NCI-H2196 treated with DMSO at 0.1 percent for 48 hours (cell line): ENCODE measurements around the gene WNT5A.
"Not testable (repeated sequence)": the region's sequence is repeated elsewhere in the genome, so short reads cannot be mapped to it uniquely, and the experiment has no call there.

ENCODE experiments used
- DNase-seq: peaks from one replicate; lab custom pipeline; 2025; ENCODE audit not compliant: unreplicated experiment; lab: John Stamatoyannopoulos, UW

The WNT5A gene

GRCh38 chr3:55507808-55508207, 20.7 kb upstream of the WNT5A start:
- DNase-seq, result no peak

- no peak for DNase-seq
These were observed 18.7 kb upstream of the WNT5A start for GRCh38 chr3:55505776-55506175.

DNA sequence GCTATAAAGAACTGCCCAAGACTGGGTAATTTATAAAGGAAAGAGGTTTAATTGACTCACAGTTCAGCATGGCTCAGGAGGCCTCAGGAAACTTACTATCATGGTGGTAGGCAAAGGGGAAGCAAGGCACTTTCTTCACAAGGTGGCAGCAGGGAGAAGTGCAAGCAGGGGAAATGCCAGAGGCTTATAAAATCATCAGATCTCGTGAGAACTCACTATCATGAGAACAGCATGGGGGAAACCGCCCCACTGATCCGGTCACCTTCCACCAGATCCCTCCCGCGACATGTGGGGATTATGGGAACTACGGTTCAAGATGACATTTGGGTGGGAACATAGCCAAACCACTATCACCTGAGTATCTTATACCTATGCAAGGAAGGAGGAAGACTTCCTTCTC, 18.0 kb upstream of the WNT5A start:
- DNase-seq, result not testable (repeated sequence)

- DNase-seq, result no peak
These were observed 14.8 kb upstream of the WNT5A start for GRCh38 chr3:55501905-55502304.

GRCh38 chr3:55500555-55501330, 13.6 kb upstream of the WNT5A start:
- no peak for DNase-seq

DNA sequence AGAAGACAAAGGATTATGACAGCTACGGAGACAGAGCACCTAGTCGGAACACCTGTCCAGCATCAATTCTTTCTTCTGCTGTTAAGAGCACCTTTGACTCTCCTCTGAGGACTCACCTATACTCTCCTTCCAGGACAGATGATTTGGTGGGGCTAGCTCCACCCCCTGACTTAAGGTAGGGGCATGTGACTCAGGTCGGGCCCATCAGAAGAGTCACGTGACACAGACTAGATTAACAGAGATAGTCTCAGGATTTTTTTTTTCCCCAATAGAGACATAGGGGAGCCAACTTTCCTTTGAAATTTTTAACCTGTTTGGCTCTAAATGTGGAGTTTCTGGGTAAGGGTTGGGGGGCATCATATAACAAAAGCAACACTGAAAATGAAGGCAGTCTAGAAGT, 11.4 kb upstream of the WNT5A start:
- no peak for DNase-seq

DNA sequence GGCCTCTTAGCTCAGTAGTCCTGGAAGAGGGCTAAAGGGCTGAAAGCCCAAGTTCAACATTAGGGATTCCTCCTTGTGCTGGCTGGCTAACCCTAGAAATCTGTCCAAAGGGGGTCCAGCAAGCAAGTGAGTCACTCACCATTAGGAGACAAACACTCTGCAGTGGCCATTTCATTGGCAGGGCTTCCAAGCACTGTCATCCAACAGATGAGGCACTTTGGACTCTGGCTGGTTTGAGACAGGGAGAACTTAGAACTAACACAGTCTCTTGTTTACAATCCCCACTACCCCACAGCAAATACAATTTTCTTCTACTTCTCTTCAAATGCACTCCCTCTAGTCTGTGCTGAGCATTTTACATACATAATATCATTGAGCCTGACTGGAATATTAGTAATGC, 10.1 kb upstream of the WNT5A start:
- DNase-seq, result no peak

DNA sequence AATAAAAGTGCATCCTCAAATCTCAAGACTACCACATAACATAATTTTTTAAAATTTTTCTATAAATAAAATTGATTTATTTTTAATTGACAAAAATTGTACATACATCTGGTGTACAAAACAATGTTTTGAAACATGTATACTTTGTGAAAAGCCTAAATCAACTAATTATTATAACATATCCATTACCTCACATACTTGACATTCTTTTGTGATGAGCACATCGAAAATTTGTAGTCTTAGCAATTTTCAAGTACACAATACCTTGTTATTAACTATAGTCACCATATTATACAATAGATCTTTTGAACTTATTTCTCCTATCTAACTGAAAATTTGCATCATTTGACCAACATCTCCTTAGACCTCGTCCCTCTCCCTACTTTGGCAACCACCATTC, 7.9 kb upstream of the WNT5A start:
- DNase-seq, result no peak

GRCh38 chr3:55492976-55493375, 5.9 kb upstream of the WNT5A start:
- DNase-seq, result no peak

DNA sequence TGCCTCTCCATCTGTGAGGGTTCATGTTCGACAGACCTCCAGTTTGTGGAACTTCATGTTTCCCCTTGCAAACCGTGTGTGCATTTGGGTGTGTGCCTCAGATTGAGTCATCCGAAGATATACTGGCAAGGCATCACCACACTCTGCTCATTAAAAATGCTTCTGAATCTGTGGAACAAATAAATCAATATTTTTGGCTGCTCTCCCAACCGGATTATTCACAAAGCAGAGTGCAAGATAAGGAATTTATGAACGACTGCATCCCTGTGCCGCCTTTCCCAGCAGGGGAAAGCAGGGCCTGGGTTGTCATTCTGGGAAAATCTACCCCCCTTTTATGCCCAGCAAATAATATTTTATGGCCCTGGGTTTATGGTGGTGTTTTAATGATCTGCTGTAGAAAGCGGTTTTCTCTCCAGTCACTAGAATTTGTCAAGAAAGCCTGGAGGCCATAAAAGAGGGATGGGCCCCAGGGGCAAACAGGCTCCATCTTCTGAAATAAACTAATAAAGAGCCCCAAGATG, 4.2 kb upstream of the WNT5A start:
- no peak for DNase-seq

DNA sequence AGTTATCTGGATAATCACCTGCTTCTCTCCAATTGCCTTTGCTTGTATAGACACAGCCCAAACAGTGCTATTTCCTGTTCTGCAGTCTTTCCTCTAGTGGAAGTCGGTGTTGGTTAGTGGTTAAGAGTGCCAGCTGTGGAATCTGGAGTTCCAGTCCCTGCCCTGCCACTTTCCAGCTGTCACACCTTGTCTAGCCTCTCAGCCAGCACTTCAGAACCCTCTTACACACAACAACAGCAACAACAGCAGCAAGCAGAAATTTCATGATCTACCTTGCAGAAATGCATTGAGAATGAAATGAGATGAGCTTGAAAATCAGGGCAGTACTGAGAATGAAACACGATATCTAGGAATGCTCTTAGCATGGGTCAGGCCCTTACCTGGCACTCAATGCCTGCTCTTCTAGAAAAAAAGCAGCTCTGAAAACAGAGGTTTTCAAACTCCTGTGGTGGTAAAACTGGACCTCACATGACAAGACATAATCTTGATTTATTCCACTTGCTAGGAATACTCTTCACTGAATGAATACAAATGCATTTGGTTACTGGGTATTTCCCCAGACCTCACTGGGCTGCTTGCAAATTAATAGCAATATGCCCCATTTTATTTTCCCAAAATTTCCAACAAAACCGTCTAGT, 3.3 kb upstream of the WNT5A start:
- no peak for DNase-seq

- no peak for DNase-seq
These were observed 2.7 kb upstream of the WNT5A start for GRCh38 chr3:55489798-55490132.

DNA sequence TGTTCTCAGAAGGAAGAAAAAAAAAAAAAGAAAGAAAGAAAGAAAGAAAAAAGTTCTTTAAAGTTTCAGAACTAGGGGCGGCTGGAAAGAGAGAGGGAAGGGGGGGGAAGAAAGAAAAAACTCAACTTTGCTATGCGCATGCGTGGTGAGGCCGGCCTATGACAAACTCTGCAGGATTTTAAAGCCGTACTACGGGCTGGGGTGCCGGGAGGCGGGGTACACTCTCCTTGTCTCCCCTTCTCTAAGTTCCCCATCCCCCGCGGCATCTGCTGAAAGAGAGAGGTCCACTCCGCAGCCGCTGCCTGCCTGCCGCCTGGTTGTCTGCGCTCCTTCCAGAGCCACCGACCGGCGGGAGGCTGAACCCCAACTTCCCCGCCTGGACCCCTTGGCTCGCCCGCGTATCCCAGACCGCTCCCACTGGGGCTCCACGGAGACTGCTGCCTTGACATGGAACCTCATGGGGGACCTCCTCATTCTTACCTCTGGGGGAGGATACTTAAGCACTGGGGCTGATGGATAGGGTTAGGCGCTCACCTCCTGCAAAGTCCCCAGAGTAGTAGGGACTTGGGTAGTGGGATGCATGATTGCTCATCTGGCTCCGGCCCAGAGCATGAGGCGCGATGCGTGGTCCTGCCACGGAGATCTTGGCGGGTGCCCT, 1.4 kb upstream of the WNT5A start:
- DNase-seq, result no peak

DNA sequence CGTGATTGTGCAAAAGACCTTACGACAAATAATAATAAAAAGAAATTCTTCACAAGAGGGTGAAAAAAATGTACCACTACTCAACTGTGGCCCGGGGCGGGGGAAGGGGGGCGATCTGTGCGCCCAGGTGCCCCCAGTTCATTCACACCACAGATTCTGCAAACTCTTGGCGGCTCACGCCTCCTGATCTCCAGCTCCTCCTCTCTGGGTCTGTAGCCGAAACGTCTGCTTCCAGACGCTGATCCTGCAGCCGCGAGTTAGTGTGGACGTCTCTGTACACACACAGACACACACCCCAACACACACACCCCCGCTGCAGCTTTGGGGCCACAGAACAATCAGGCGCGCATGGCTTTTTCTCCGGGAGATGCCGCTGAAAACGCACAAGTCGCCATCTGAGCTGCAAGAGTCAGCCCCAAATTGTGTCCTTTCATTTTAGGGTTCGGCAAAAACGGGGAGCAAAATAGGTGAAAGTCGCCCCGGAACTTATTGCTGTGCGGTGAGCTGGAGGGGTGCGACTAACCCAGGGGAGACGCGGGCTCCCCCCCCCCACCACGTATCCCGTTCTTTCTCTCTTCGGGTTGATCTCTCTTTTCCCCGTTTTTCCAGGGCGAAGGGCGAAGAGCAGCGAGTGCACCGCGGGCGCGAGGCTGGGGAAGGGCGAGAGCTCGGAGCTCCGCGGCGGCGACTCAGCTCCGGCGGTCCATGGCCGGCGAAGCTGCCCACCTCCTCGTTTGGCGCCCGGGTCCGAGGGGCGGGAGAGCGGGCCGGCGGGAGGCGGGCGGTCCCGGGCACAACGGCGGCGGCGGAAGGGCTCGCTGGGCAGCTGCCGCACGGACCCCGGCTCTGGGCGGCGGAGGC, 505 bp upstream of the WNT5A start:
- DNase-seq, result no peak

- DNase-seq, result no peak
These were observed 827 bp downstream of the WNT5A start for GRCh38 chr3:55486101-55486856.

GRCh38 chr3:55484801-55485791, 2.0 kb downstream of the WNT5A start:
- no peak for DNase-seq

GRCh38 chr3:55484191-55484689, 2.9 kb downstream of the WNT5A start:
- DNase-seq, result no peak

- DNase-seq, result no peak
These were observed 3.7 kb downstream of the WNT5A start for GRCh38 chr3:55483196-55484095.
